NCI-H2171 (cell line): ENCODE data around the gene EIF4G3.
A peak's percentile ranks its signal among the peaks of the same experiment; 100 is the strongest.
"Not testable (repeated sequence)": the region's sequence is repeated elsewhere in the genome, so short reads cannot be mapped to it uniquely, and the experiment has no call there.

ENCODE experiments used
- DNase-seq: peaks from one replicate; lab custom pipeline; 2025; lab: John Stamatoyannopoulos, UW

The EIF4G3 gene

DNA sequence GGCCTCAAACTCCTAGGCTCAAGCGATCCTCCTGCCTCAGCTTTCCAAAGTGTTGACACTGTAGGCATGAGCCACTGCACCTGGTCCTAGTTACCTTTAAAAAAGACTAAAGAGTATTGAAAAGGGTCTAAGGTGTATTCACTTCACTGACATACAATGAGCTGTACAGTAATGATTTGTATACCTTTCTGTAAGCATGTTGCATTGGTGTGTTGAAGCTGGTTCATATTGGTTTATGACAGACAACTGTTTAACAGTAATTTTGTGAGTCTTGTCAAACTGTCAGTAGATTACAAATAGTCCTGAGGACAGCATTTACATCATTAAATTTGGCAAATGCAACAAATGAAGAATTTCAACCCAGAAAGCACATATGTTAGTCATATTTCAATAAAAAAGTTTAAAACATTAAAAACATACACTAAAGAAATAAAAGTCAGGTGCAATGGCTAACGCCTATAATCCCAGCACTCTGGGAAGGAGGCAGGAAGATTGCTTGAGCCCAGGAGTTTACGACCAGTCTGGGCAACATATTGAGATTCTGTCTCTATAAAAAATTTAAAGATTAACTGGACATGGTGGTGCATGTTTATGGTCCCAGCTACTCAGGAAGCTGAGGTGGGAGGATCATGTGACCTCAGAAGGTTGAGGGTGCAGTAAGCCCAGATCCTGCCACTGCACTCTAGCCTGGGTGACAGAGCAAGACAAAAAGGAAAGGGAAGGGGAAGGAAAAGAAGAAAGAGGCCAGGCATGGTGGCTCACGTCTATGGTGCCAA is 301.3 kb downstream of the EIF4G3 start:
- DNase-seq = no peak

GRCh38 chr1:20873311-20873710 is 303.4 kb downstream of the EIF4G3 start:
- no peak for DNase-seq

DNA sequence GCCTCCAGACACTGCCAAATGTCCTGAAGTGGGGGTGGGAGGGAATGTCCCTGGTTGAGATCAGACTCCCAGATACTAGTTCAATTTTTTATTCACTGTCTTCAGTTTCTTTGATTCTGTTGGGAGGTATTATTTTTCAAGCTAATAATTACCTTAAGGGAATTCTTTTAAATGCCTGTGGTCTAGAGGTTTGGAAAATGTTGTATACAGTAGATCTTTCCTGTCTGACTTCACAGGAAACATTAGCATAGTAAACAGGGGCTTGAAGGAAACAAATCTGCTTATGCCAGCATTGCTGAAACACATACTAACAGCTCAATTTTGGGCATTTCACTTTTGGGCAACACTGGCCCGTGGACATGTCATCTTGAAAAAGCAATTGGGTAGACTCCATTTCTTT is 305.3 kb downstream of the EIF4G3 start:
- no peak for DNase-seq

GRCh38 chr1:20870718-20871117 is 306.0 kb downstream of the EIF4G3 start:
- DNase-seq = no peak

- no peak for DNase-seq
These were observed 308.4 kb downstream of the EIF4G3 start for GRCh38 chr1:20868263-20868662.

DNA sequence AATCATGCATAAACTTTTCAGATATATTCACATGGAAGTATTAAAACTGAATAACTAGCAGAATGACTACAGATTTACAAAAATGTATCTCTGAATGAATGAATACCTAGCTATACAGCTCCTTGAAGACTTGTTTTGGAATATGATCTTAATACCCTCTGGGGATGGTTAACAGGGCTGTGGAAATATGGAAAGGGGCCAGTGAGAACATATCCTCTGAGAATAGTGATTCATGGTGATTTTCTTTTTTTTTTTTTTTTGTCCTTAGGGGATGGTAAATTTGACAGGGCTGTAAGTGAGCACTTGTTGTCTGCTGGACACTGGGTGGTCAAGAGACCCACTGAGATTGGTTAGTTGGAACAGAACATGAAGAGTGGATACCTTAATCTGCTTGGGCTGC is 308.9 kb downstream of the EIF4G3 start:
- DNase-seq = peak; percentile 4

DNA sequence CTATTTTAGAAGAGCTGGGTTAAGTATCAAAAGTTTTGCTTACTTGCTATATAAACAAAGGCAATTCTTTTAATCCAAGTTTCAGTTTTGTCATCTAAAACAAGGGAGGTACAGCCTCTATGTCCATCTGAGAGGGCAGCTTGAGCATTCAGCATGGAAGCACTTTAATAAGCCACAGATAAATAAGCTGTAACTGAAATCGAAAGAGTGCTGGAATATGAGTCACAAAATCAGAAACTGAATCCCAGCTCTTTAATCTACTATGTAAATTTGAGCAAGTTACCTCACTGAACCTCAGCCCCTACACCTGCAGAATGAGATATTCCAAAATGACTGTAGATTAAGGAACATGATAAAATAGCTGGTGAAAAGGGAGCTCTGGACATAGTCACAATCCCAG is 309.6 kb downstream of the EIF4G3 start:
- DNase-seq = no peak

- no peak for DNase-seq
These were observed 311.7 kb downstream of the EIF4G3 start for GRCh38 chr1:20865001-20865400.

GRCh38 chr1:20854529-20854928 is 322.2 kb downstream of the EIF4G3 start:
- DNase-seq = no peak

- DNase-seq = not testable (repeated sequence)
These were observed 324.9 kb downstream of the EIF4G3 start for GRCh38 chr1:20851791-20852190.

DNA sequence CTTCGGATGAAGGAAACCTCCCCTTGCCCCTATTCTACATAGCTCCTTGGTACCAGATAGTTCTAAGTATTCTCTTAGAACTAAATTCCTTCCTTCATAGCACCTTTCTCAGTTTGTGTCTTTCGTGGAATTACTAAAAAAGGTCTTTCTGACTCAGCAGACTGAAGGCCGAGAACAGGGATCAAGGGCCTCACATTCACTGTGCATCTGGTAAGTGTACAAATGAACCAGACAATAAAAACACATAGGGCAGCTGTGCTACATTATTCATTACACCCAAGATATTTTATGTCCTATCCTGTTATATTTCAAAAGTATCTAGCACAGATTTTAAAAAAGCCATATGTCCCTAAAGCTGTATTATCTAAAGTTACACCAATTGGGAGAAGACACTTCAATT is 326.7 kb downstream of the EIF4G3 start:
- no peak for DNase-seq

DNA sequence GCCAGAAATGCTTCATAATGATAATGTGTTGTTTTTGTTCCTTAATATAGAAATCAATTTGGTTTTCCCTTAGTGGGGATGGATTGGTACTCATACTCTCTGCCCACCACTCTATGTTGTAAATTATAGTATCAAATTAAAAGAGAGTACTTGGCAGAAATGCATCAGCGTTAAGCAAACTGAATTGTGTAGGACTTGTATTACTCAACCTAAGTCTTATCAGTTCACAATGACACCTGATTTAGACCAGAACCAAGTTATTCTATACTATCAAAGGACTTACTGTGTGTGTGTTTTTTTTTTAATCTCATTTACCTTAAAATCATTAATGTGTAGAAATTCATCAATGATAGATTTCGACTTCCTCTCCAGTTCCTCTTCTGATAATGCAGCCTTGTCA is 327.6 kb downstream of the EIF4G3 start:
- DNase-seq = no peak

DNA sequence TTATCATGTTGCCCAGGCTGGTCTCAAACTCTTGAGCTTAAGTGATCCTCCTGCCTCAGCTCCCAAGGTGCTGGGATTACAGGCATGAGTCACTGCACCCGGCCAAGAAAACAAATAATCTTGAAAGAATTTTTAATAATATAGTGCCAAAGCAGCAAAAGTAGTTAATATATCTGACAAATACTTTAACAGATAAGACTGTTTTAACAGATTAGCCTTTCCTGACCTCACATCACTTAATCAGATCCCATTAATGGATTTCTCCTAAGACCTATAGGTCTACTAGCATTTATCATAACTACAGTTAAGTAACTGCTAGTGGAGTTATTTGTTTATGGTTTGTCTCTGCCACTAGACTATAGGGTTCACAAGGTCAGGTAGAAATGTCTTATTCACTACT is 328.5 kb downstream of the EIF4G3 start:
- no peak for DNase-seq

DNA sequence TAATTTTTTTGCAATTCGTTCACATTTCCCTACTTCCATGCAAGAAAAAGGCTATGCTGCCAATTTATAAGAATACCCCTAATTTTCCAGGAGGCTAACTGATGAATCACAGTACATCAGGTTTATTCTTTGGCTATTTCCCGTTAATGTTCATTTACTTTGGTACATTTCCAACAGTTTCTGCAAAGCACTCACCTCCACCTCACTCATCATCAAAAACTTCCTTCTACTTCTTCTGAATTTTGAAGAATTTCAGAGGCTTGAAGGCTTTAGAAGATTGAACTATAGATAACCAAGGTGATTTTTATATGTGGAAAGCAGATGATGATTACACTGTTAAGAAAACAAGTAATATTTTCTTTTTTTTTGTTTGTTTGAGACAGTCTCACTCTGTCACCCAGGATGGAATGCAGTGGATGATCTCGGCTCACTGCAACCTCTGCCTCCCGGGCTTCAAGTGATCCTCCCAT is 329.1 kb downstream of the EIF4G3 start:
- no peak for DNase-seq

- no peak for DNase-seq
These were observed 330.0 kb downstream of the EIF4G3 start for GRCh38 chr1:20846461-20847374.

- DNase-seq = no peak
These were observed 336.0 kb downstream of the EIF4G3 start for GRCh38 chr1:20840731-20841130.

GRCh38 chr1:20837554-20838192 is 339.0 kb downstream of the EIF4G3 start:
- no peak for DNase-seq

DNA sequence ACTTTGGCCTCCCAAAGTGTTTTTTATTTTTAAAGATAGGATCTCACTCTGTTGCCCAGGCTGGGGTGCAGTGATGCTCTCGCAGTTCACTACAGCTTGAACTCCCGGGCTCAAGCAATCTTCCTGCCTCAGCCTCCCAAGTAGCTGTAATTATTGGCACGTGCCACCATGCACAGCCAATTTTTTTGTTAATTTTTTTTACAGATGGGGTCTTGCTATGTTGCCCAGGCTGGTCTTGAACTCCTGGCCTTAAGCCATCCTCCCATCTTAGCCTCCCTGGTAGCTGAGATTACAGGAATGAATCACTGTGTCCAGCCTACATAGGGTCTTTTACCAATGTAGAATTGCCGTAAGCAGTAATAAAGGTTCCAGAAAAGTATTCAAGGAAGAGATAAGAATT is 340.5 kb downstream of the EIF4G3 start:
- no peak for DNase-seq

DNA sequence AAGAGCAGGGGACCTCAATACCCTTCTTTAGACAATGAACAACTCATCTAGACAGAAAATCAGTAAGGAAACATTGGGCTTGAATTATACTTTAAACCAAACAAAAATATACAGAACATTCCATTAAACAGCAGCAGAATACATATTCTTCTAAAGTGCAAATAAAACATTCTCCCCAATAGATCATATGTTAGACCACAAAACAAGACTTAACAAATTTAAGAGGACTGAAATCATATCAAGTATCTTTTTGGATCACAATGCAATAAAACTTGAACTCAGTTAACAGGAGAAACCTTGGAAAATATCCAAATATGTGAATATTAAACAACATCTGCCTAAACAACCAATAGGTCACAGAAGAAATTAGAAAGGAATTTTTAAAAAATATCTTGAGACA is 341.9 kb downstream of the EIF4G3 start:
- DNase-seq = no peak

- no peak for DNase-seq
These were observed 342.5 kb downstream of the EIF4G3 start for GRCh38 chr1:20834192-20834591.

DNA sequence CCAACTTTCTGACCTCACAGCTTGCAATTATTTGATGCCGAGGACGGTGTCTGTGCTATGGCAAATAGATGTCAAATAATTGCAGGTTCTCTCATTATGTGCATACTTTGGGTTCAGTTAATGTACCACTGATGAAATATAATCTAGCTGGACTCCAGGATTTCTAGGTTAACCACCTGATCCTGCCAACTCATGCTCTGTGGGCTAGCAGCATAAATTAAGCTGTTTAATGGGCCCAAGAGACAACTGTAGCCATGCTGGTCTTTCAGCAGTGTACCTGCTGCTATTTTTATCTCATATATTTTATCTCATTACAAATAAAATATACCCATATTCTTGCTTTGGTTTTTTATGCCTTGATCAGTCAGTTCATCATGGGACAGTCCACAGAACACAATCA is 346.3 kb downstream of the EIF4G3 start:
- DNase-seq = no peak

DNA sequence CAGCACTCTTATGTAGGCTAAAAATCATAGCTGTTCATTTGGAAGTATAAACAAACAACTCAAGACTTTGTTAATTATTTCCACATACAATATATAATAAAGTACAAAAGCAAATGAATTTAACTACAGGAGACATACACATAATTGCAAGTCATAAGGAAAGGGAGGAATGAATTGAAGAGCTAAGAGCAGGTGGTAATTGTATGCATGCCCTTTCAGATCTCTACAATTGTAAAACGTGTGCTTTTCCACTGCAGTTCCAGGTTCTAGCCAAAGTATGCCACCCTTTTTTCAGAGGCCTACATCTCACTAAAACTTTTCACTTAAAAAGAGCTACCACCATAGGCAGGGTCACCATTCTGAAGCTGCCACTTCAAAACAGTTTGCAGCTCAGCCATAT is 346.8 kb downstream of the EIF4G3 start:
- DNase-seq = no peak

GRCh38 chr1:20829531-20829930 is 347.2 kb downstream of the EIF4G3 start:
- DNase-seq = no peak
